ENCODE data around the gene LRFN3.

LRFN3 gene

GRCh38 chr19:35986111-35986510 is 49.9 kb downstream of the LRFN3 start:
- Histone ChIP-seq H3K27me3 (ENCODE audit: insufficient read depth, low read length, poor library complexity, severe bottlenecking) (peaks cover 13% of the 10 kb centered on the region), H3K4me1 (ENCODE audit: insufficient read depth, low read length, poor library complexity, severe bottlenecking) (no peaks in the 10 kb centered on the region), H4K20me1 (ENCODE audit: insufficient read depth, low read length, poor library complexity, severe bottlenecking) (no peaks in the 10 kb centered on the region), H3K9ac (ENCODE audit: low read depth, low read length, poor library complexity, severe bottlenecking) (no peak overlapping the region), H3K4me2 (ENCODE audit: low read depth, low read length, poor library complexity, severe bottlenecking) (no peak overlapping the region), H3F3A (ENCODE audit: low read depth) (no peaks in the 10 kb centered on the region), H3K9me3 (ENCODE audit: insufficient read depth, low read depth, low read length) (no peaks in the 10 kb centered on the region), H3K36me3 (ENCODE audit: insufficient read depth, low read length) (no peaks in the 10 kb centered on the region), H3K4me3 (ENCODE audit: low read length, poor library complexity, severe bottlenecking) (no peak overlapping the region), H3K9me2 (replicated peaks; ENCODE audit: low read depth, low read length) (no peaks in the 10 kb centered on the region), H2AFZ (ENCODE audit: low read length) (no peak overlapping the region), H3K79me2 (ENCODE audit: insufficient read depth, low read length) (no peaks in the 10 kb centered on the region)
- TF ChIP-seq EZH2phosphoT487 (IDR thresholded peaks at IDR 0.05; ENCODE audit: borderline replicate concordance) (no peak), CTCF (conservative IDR thresholded peaks at IDR 0.05; ENCODE audit: low read length) (no peak)

GRCh38 chr19:35986664-35987570 is 50.7 kb downstream of the LRFN3 start:
- H3K36me3 ChIP-seq (ENCODE audit: insufficient read depth, low read length): no peaks in the 10 kb centered on the region
- no peaks in the 10 kb centered on the region for H3K9me2 ChIP-seq (replicated peaks; ENCODE audit: low read depth, low read length)
- H3K4me1 ChIP-seq (ENCODE audit: insufficient read depth, low read length, poor library complexity, severe bottlenecking): no peaks in the 10 kb centered on the region
- no peaks in the 10 kb centered on the region for H3K9me3 ChIP-seq (ENCODE audit: insufficient read depth, low read depth, low read length)
- H3K27me3 ChIP-seq (ENCODE audit: insufficient read depth, low read length, poor library complexity, severe bottlenecking): peaks cover 13% of the 10 kb centered on the region
- H4K20me1 ChIP-seq (ENCODE audit: insufficient read depth, low read length, poor library complexity, severe bottlenecking): no peaks in the 10 kb centered on the region
- no peaks in the 10 kb centered on the region for H3K79me2 ChIP-seq (ENCODE audit: insufficient read depth, low read length)
- no peak for TF ChIP-seq EZH2phosphoT487 (IDR thresholded peaks at IDR 0.05; ENCODE audit: borderline replicate concordance)
- 0 out of 2 replicates have a peak, but pooled peaks have one; percentile 14 for TF ChIP-seq CTCF (conservative IDR thresholded peaks at IDR 0.05; ENCODE audit: low read length)
- H3K9ac ChIP-seq (ENCODE audit: low read depth, low read length, poor library complexity, severe bottlenecking): no peak overlapping the region
- H3K4me3 ChIP-seq (ENCODE audit: low read length, poor library complexity, severe bottlenecking): peak overlapping the region; percentile 60
- H3K4me2 ChIP-seq (ENCODE audit: low read depth, low read length, poor library complexity, severe bottlenecking): peak overlapping the region; percentile 54
- peak overlapping the region; percentile 64; the same call in 1 of the 2 replicates for H2AFZ ChIP-seq (ENCODE audit: low read length)
- H3F3A ChIP-seq (ENCODE audit: low read depth): no peaks in the 10 kb centered on the region

GRCh38 chr19:35987571-35987896 is 51.4 kb downstream of the LRFN3 start:
- no peaks in the 10 kb centered on the region for H3K9me3 ChIP-seq (ENCODE audit: insufficient read depth, low read depth, low read length)

More at GRCh38 chr19:35987571-35987896, 51.4 kb downstream of the LRFN3 start:
- Histone ChIP-seq H3K27me3 (ENCODE audit: insufficient read depth, low read length, poor library complexity, severe bottlenecking) (peaks cover 13% of the 10 kb centered on the region), H2AFZ (ENCODE audit: low read length) (0 out of 2 replicates have a peak overlapping the region, but pooled peaks have one; percentile 64), H3K9me2 (replicated peaks; ENCODE audit: low read depth, low read length) (no peaks in the 10 kb centered on the region), H3K79me2 (ENCODE audit: insufficient read depth, low read length) (no peaks in the 10 kb centered on the region), H3K4me2 (ENCODE audit: low read depth, low read length, poor library complexity, severe bottlenecking) (peak overlapping the region; percentile 54), H3K4me3 (ENCODE audit: low read length, poor library complexity, severe bottlenecking) (peak overlapping the region; percentile 60), H3F3A (ENCODE audit: low read depth) (no peaks in the 10 kb centered on the region), H3K9ac (ENCODE audit: low read depth, low read length, poor library complexity, severe bottlenecking) (no peak overlapping the region), H3K4me1 (ENCODE audit: insufficient read depth, low read length, poor library complexity, severe bottlenecking) (no peaks in the 10 kb centered on the region), H3K36me3 (ENCODE audit: insufficient read depth, low read length) (no peaks in the 10 kb centered on the region), H4K20me1 (ENCODE audit: insufficient read depth, low read length, poor library complexity, severe bottlenecking) (no peaks in the 10 kb centered on the region)
- TF ChIP-seq CTCF (conservative IDR thresholded peaks at IDR 0.05; ENCODE audit: low read length) (no peak), EZH2phosphoT487 (IDR thresholded peaks at IDR 0.05; ENCODE audit: borderline replicate concordance) (no peak)
